ENCODE results near the gene SLC16A10. TPM values are rescaled to one million over a fixed set of nuclear protein-coding genes. Genes with fewer than 3 reads are reported as not detected.

The SLC16A10 gene
- total RNA-seq, 4 donors from 2014 or later = 35.6 to 50.9 (median 43.9) TPM

GRCh38 chr6:111175109-111175508 is 87.8 kb downstream of the SLC16A10 start:
- no peak for DNase-seq (ENCODE audit: low spot score in 2 of 2)
- intact Hi-C loops (cut with DNase I; ENCODE audit: low total_unique reads) = no loop called here
- TF ChIP-seq, protein P1, sequence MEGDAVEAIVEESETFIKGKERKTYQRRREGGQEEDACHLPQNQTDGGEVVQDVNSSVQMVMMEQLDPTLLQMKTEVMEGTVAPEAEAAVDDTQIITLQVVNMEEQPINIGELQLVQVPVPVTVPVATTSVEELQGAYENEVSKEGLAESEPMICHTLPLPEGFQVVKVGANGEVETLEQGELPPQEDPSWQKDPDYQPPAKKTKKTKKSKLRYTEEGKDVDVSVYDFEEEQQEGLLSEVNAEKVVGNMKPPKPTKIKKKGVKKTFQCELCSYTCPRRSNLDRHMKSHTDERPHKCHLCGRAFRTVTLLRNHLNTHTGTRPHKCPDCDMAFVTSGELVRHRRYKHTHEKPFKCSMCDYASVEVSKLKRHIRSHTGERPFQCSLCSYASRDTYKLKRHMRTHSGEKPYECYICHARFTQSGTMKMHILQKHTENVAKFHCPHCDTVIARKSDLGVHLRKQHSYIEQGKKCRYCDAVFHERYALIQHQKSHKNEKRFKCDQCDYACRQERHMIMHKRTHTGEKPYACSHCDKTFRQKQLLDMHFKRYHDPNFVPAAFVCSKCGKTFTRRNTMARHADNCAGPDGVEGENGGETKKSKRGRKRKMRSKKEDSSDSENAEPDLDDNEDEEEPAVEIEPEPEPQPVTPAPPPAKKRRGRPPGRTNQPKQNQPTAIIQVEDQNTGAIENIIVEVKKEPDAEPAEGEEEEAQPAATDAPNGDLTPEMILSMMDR (IDR thresholded peaks at IDR 0.05) = no peak
- TF ChIP-seq POLR2A (IDR thresholded peaks at IDR 0.05) = no peak
- 37 to 60% methylated on average over 2 of the region's 2 CpGs for WGBS, 2 donors
- no peak overlapping the region for H3K4me3 ChIP-seq (ENCODE audit: low read depth, poor library complexity, severe bottlenecking)

DNA sequence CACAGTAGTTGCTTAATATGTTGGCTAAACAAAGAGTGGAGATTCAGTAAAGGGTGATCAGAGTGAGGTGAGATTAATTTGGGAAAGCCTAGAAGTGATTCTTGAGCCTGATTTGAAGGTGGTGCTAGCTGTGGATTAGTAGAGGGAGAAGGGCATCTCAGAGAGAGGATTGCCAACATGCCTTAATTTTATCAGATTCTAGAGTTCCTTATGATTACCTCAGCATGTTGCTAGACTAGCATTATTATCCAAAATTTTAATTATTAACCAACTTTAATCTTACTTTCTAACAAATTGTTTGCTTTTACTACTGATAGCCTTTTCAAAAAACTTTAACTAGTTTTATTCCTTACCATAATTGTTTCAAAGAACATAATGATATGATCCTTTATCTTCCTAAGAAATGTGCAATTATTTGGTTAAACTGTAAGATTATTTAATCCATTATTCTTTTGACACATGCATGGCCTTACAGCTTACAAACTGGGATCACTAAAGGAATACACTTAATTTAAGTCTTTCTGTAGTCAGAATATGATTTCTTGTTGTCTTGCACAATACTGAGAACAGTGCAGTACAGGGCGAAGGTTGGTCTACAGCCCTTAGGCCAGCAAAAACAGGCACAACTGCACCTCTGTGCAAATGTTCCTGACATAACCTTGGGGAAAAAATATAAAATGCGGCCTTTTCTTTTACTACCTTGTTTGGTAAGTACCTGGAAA is 88.9 kb downstream of the SLC16A10 start:
- WGBS, 2 donors = 82 to 88% methylated on average over 2 of the region's 2 CpGs
- no peak for DNase-seq (ENCODE audit: low spot score in 2 of 2)
- intact Hi-C loops (cut with DNase I; ENCODE audit: low total_unique reads) = no loop called here
- no peak for TF ChIP-seq POLR2A (IDR thresholded peaks at IDR 0.05)
- TF ChIP-seq, protein P1 (IDR thresholded peaks at IDR 0.05) = no peak
- H3K4me3 ChIP-seq (ENCODE audit: low read depth, poor library complexity, severe bottlenecking) = no peak overlapping the region

DNA sequence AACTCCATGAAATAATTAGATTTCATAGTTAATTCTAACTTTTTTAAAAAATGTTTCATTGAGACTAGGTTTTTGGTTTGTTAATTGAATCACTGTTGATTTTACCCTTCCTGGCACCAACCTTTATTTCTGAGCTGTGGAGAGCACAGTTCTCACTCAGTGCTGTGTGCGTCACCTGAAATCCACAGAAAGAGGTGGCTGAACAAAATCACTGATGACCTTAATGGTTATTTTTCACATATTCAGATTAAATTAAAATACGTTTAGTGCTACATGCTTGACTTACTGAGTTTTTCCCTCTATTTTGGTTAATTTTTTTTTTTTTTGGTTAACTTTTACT is 89.4 kb downstream of the SLC16A10 start:
- DNase-seq (ENCODE audit: low spot score in 2 of 2) = no peak
- H3K4me3 ChIP-seq (ENCODE audit: low read depth, poor library complexity, severe bottlenecking) = no peak overlapping the region
- intact Hi-C loops (cut with DNase I; ENCODE audit: low total_unique reads) = no loop called here
- TF ChIP-seq, protein P1 (IDR thresholded peaks at IDR 0.05) = no peak
- TF ChIP-seq POLR2A (IDR thresholded peaks at IDR 0.05) = no peak
- whole genome bisulfite sequencing, 2 donors = 91 to 99% methylated on average over 2 of the region's 2 CpGs

DNA sequence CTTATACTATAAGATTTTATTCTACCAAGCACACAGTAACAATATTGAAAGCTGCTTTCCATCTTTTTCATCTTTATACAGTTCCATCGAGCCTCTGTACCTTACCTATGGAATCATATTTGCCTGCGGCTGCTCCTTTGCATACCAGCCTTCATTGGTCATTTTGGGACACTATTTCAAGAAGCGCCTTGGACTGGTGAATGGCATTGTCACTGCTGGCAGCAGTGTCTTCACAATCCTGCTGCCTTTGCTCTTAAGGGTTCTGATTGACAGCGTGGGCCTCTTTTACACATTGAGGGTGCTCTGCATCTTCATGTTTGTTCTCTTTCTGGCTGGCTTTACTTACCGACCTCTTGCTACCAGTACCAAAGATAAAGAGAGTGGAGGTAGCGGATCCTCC is 89.8 kb downstream of the SLC16A10 start:
- 95 to 96% methylated on average over 6 of the region's 6 CpGs for WGBS, 2 donors
- TF ChIP-seq, protein P1 (IDR thresholded peaks at IDR 0.05) = no peak
- no peak for TF ChIP-seq POLR2A (IDR thresholded peaks at IDR 0.05)
- intact Hi-C loops (cut with DNase I; ENCODE audit: low total_unique reads) = no loop called here
- H3K4me3 ChIP-seq (ENCODE audit: low read depth, poor library complexity, severe bottlenecking) = no peak overlapping the region
- DNase-seq (ENCODE audit: low spot score in 2 of 2) = no peak

GRCh38 chr6:111183702-111184517 is 96.6 kb downstream of the SLC16A10 start:
- WGBS, 2 donors = 72 to 74% methylated on average over 5 of the region's 5 CpGs
- no peak for DNase-seq (ENCODE audit: low spot score in 2 of 2)
- intact Hi-C loops (cut with DNase I; ENCODE audit: low total_unique reads) = no loop called here
- H3K4me3 ChIP-seq (ENCODE audit: low read depth, poor library complexity, severe bottlenecking) = no peak overlapping the region
- TF ChIP-seq POLR2A (IDR thresholded peaks at IDR 0.05) = no peak

DNA sequence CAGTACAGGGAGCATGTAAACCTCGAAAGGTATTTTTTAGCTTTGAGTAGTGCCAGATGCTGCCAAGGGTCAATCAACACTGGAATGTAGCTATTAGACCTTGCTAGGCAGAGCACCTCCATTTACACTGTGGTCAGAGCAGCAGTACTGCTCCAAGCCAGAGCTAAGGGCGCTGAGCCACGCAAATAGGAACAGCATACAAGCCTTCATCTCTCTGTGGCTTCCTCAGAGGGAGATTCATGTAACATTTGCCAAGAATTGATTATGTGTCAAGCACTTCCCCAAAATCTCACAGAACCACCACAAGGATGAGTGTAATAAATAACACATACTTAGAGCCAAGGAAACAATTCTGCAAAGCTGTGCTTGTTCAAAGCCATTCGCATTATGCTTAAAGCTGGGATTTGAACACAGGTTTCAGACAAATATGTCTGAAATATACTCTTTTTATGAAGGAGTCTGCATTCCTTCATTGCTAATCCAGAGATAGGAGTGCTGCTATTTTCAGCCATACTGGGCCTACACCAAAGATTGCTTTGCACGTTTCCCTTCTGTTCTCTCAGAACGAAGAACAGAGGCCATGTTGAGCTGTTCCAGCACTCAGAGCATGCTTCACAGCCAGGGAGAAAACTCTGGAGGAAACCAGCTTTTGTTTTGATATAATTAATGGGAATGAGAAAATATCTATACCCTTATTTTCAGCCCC is 97.7 kb downstream of the SLC16A10 start:
- intact Hi-C loops (cut with DNase I; ENCODE audit: low total_unique reads) = no loop called here
- DNase-seq (ENCODE audit: low spot score in 2 of 2) = no peak
- H3K4me3 ChIP-seq (ENCODE audit: low read depth, poor library complexity, severe bottlenecking) = no peak overlapping the region
- WGBS, 2 donors = 83 to 87% methylated on average over 6 of the region's 6 CpGs
- TF ChIP-seq POLR2A (IDR thresholded peaks at IDR 0.05) = no peak
- TF ChIP-seq, protein P1 (IDR thresholded peaks at IDR 0.05) = no peak

Measured in lower leg skin (tissue), 4 donors.